ENCODE measurements around the gene RAD51B.

The RAD51B gene

GRCh38 chr14:68497011-68497410, 677.4 kb downstream of the RAD51B start (continued):
- TF ChIP-seq, protein P1, sequence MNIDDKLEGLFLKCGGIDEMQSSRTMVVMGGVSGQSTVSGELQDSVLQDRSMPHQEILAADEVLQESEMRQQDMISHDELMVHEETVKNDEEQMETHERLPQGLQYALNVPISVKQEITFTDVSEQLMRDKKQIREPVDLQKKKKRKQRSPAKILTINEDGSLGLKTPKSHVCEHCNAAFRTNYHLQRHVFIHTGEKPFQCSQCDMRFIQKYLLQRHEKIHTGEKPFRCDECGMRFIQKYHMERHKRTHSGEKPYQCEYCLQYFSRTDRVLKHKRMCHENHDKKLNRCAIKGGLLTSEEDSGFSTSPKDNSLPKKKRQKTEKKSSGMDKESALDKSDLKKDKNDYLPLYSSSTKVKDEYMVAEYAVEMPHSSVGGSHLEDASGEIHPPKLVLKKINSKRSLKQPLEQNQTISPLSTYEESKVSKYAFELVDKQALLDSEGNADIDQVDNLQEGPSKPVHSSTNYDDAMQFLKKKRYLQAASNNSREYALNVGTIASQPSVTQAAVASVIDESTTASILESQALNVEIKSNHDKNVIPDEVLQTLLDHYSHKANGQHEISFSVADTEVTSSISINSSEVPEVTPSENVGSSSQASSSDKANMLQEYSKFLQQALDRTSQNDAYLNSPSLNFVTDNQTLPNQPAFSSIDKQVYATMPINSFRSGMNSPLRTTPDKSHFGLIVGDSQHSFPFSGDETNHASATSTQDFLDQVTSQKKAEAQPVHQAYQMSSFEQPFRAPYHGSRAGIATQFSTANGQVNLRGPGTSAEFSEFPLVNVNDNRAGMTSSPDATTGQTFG (tag by site-specific recombination; IDR thresholded peaks at IDR 0.05; ENCODE audit: borderline replicate concordance), result no peak
- no peak for TF ChIP-seq ZBTB11 (tag by site-specific recombination; conservative IDR thresholded peaks at IDR 0.05; ENCODE audit: low read depth)
- no peak for TF ChIP-seq ZNF792 (tag by site-specific recombination; IDR thresholded peaks at IDR 0.05)

DNA sequence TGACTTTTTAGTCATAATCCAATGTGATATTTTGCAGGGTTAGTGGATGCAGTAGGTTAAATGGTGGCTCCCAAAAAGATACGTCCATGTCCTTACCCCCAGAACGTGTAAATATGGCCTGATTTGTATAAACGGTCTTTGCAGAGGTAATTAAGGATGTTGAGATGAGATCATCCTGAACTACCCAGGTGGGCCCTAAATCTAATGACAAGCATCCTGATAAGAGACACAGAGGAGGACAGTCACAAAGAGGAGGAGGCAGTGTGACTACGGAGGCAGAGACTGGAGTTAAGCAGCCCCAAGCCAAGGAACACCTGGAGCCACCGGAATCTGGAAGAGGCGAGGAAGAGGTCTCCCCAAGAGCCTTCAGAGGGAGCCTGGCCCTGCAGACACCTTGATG, 679.9 kb downstream of the RAD51B start:
- Histone ChIP-seq H3K9me3 (ENCODE audit: control insufficient read depth, insufficient read depth, low read depth, low read length) (no peaks in the 10 kb centered on the region), H3K4me3 (ENCODE audit: low read depth, low read length) (no peak overlapping the region), H3K36me3 (ENCODE audit: control insufficient read depth in 2 of 2, insufficient read depth in 1 of 2, low read length in 2 of 2) (no peaks in the 10 kb centered on the region), H3K4me1 (ENCODE audit: control insufficient read depth, insufficient read depth, low read length) (no peaks in the 10 kb centered on the region), H3K27ac (ENCODE audit: extremely low read depth, low read depth, low read length) (no peak overlapping the region)
- TF ChIP-seq, protein P2, sequence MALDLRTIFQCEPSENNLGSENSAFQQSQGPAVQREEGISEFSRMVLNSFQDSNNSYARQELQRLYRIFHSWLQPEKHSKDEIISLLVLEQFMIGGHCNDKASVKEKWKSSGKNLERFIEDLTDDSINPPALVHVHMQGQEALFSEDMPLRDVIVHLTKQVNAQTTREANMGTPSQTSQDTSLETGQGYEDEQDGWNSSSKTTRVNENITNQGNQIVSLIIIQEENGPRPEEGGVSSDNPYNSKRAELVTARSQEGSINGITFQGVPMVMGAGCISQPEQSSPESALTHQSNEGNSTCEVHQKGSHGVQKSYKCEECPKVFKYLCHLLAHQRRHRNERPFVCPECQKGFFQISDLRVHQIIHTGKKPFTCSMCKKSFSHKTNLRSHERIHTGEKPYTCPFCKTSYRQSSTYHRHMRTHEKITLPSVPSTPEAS (tag by site-specific recombination; IDR thresholded peaks at IDR 0.05), result no peak
- TF ChIP-seq PRDM6 (tag by site-specific recombination; IDR thresholded peaks at IDR 0.05) (no peak), ZNF174 (tag by site-specific recombination; IDR thresholded peaks at IDR 0.05) (no peak), ZNF211 (tag by site-specific recombination; IDR thresholded peaks at IDR 0.05; ENCODE audit: low read depth) (no peak), HOXD13 (CRISPR knock-in tag; IDR thresholded peaks at IDR 0.05; ENCODE audit: borderline replicate concordance) (no peak), ZNF518A (tag by site-specific recombination; conservative IDR thresholded peaks at IDR 0.05; ENCODE audit: low read depth) (no peak), ZBTB21 (tag by site-specific recombination; IDR thresholded peaks at IDR 0.05) (no peak), ZNF248 (tag by site-specific recombination; IDR thresholded peaks at IDR 0.05) (no peak)
- TF ChIP-seq, protein P3, sequence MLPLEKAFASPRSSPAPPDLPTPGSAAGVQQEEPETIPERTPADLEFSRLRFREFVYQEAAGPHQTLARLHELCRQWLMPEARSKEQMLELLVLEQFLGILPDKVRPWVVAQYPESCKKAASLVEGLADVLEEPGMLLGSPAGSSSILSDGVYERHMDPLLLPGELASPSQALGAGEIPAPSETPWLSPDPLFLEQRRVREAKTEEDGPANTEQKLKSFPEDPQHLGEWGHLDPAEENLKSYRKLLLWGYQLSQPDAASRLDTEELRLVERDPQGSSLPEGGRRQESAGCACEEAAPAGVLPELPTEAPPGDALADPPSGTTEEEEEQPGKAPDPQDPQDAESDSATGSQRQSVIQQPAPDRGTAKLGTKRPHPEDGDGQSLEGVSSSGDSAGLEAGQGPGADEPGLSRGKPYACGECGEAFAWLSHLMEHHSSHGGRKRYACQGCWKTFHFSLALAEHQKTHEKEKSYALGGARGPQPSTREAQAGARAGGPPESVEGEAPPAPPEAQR (tag by site-specific recombination; IDR thresholded peaks at IDR 0.05), result no peak
- TF ChIP-seq, protein P4, sequence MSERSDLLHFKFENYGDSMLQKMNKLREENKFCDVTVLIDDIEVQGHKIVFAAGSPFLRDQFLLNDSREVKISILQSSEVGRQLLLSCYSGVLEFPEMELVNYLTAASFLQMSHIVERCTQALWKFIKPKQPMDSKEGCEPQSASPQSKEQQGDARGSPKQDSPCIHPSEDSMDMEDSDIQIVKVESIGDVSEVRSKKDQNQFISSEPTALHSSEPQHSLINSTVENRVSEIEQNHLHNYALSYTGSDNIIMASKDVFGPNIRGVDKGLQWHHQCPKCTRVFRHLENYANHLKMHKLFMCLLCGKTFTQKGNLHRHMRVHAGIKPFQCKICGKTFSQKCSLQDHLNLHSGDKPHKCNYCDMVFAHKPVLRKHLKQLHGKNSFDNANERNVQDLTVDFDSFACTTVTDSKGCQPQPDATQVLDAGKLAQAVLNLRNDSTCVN (tag by site-specific recombination; optimal IDR thresholded peaks at IDR 0.05), result no peak
- ChIA-PET CTCF (interaction anchor here (0.8 kb wide), 2 partner anchors 341 to 880 kb away, joined by 3 read pairs; no protein-coding TSS in a partner anchor), POLR2A (no interaction called here)

Data from HEK293 (cell line).